WI38 (cell line): ENCODE measurements around the gene NTN4.

Experiments used
- H3K4me3 ChIP-seq: 2 replicates; pipeline ENCODE4 v1.5.1; 2011; ENCODE audit warnings: low read depth, mild to moderate bottlenecking, control low read depth, low read length
- CTCF ChIP-seq: IDR thresholded peaks from 2 replicates; pipeline ENCODE4 v1.5.1; 2012; ENCODE audit warnings: low read depth, mild to moderate bottlenecking, control low read depth, low read length

The NTN4 gene

GRCh38 chr12:95733141-95733825 lies 57.3 kb downstream of the NTN4 start:
- H3K4me3 ChIP-seq, result no peak overlapping the region
- no peak for TF ChIP-seq CTCF

- no peak for TF ChIP-seq CTCF
- no peak overlapping the region for H3K4me3 ChIP-seq
Measured at GRCh38 chr12:95731519-95731958, 59.0 kb downstream of the NTN4 start.

GRCh38 chr12:95730457-95730856 lies 60.1 kb downstream of the NTN4 start:
- TF ChIP-seq CTCF, result no peak
- H3K4me3 ChIP-seq, result no peak overlapping the region

GRCh38 chr12:95726903-95727302 lies 63.7 kb downstream of the NTN4 start:
- no peak for TF ChIP-seq CTCF
- no peak overlapping the region for H3K4me3 ChIP-seq

- H3K4me3 ChIP-seq, result no peak overlapping the region
- TF ChIP-seq CTCF, result no peak
Measured at GRCh38 chr12:95724767-95725166, 65.8 kb downstream of the NTN4 start.

GRCh38 chr12:95723693-95724384 lies 66.7 kb downstream of the NTN4 start:
- H3K4me3 ChIP-seq, result no peak overlapping the region
- no peak for TF ChIP-seq CTCF

GRCh38 chr12:95721320-95721719 lies 69.2 kb downstream of the NTN4 start:
- no peak for TF ChIP-seq CTCF
- no peak overlapping the region for H3K4me3 ChIP-seq
